Mesothelial cell of epicardium (in vitro differentiated cells): Measurements from ENCODE around the gene HRC. TPM values are rescaled to one million over a fixed set of nuclear protein-coding genes. Genes with fewer than 3 reads are reported as not detected.

Source experiments
- DNase-seq, 2 experiments: peaks; one replicate each; pipeline ENCODE4 v3.0.0; 2021; ENCODE audit warnings: low spot score in 2 of 2; ENCODE audit not compliant: unreplicated experiment in 2 of 2
- H3K27ac Mint-ChIP-seq: 2 replicates; pipeline ENCODE4 v1.8.0; 2021; ENCODE audit warnings: mixed read lengths
- H3K27me3 Mint-ChIP-seq: 2 replicates; pipeline ENCODE4 v1.8.0; 2021; ENCODE audit warnings: low read depth, mixed read lengths
- H3K36me3 Mint-ChIP-seq: 2 replicates; pipeline ENCODE4 v1.8.0; 2021; ENCODE audit warnings: mixed read lengths
- H3K4me1 Mint-ChIP-seq: 2 replicates; pipeline ENCODE4 v1.8.0; 2021; ENCODE audit warnings: mixed read lengths
- H3K4me3 Mint-ChIP-seq: 2 replicates; pipeline ENCODE4 v1.8.0; 2021; ENCODE audit warnings: mild to moderate bottlenecking, moderate library complexity, mixed read lengths
- H3K9me3 Mint-ChIP-seq: 2 replicates; pipeline ENCODE4 v1.8.0; 2021; ENCODE audit warnings: mixed read lengths
- CTCF ChIP-seq: fragments of 200-600 bp; sonication (generic); IDR thresholded peaks from one replicate; pipeline ENCODE4 v1.5.0; 2021; ENCODE audit warnings: antibody characterized with exemption; ENCODE audit not compliant: unreplicated experiment
- total RNA-seq: library from RNA; stranded (reverse); gene quantifications from 3 replicates; pipeline ENCODE4 v1.2.1, GENCODE V29; 2021

HRC gene
- total RNA-seq, 1 donor from 2014 or later: 14.7 TPM

DNA sequence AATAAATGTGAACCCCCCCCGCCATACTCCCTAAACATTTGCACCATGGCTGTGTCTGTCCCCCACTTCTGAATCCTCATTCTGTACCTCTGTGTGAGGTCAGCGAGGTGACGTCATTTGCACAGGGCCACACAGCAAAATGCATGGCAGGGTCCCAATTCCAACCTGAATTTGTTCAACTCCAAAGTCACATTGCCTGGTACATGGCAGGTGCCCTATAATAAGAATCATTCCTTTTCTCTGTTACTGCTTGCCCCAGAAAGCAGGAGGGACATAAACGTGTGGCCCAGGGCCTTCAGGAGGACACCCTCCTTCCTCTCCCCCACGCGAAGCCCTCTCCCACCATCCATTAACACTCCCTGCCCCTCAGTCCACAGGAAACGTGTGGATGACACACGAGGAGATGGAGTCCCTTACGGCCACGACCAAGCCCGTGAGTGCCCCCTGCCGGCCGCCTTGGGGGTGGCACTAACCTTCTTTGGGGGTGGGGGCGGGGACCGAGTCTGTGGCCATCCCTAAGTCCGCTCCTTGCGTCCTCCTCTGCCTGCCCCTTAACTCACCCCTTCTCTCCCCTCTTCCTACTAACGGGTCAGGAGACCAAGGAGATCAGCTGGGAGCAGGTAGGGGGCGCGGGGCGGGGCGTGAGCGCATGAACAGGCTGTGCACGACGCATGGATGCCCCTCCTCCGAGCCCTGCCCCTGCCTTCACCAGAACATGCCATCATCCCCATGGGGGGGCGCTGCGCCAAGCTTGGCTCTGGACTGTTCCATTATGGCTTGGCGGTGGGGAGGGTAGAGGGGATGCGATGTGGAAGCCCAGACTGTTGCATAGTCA, 9.4 kb downstream of the HRC start:
- no peaks in the 10 kb centered on the region for H3K27me3 Mint-ChIP-seq

DNA sequence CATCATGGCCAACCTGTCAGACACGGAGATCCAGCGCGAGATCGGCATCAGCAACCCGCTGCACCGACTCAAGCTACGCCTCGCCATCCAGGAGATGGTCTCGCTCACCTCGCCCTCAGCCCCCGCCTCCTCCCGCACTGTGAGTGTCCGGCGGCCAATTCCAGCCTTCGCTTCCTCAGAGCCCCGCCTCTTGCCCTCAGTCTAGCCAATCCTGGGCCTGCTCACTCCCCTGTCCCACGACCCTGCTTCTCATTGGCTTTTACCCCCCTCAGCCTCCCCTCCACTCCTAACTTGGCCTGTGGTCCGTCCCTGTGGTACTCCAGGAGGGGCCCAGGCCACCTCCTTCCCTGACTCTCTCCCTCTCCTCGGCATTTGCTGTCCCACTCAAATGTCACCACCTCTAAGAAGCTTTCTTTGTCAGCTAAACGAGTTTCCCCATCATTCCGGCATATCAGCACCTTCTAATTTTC, 12.3 kb downstream of the HRC start:
- Mint-ChIP-seq H3K27me3 (no peaks in the 10 kb centered on the region), H3K36me3 (no peaks in the 10 kb centered on the region), H3K4me1 (peaks cover 25% of the 10 kb centered on the region), H3K27ac (peak overlapping the region; percentile 65), H3K9me3 (no peaks in the 10 kb centered on the region), H3K4me3 (peak overlapping the region; percentile 88)
- no peak for TF ChIP-seq CTCF
- DNase-seq: peak; percentile 86 to 88

More for the DNA sequence above, 9.4 kb downstream of the HRC start:
- Mint-ChIP-seq H3K36me3 (no peaks in the 10 kb centered on the region), H3K9me3 (no peaks in the 10 kb centered on the region), H3K4me3 (peak overlapping the region; percentile 56), H3K4me1 (peaks cover 37% of the 10 kb centered on the region), H3K27ac (peak overlapping the region; percentile 43)
- peak; percentile 90 for TF ChIP-seq CTCF
- DNase-seq: peak; percentile 64 to 85

DNA sequence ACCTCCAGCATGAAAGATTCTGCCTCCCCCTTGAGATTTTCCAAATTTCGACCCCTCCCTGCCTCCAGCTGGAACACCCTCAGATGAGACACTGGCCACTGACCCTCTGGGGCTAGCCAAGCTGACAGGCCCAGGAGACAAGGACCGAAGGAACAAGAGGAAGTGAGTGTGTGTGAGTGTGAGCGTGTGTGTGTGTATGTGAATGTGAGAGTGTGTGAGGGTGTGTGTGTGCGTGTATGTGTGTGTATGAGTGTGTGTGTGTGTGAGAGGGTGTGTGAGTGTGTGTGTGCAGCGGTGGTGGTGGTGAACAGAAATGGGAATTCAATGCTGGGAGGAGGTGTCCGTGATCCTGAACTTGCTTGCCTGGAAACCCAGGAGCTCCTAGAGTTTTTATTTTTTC, 13.8 kb downstream of the HRC start:
- Mint-ChIP-seq H3K4me1 (peaks cover 20% of the 10 kb centered on the region), H3K36me3 (no peaks in the 10 kb centered on the region), H3K4me3 (peak overlapping the region; percentile 22), H3K9me3 (no peaks in the 10 kb centered on the region), H3K27me3 (no peaks in the 10 kb centered on the region), H3K27ac (no peak overlapping the region)
- DNase-seq: no peak
- TF ChIP-seq CTCF: no peak

- H3K27ac Mint-ChIP-seq: no peak overlapping the region
- H3K9me3 Mint-ChIP-seq: no peaks in the 10 kb centered on the region
- no peaks in the 10 kb centered on the region for H3K27me3 Mint-ChIP-seq
- DNase-seq: no peak
- no peaks in the 10 kb centered on the region for H3K36me3 Mint-ChIP-seq
- peaks cover 17% of the 10 kb centered on the region for H3K4me1 Mint-ChIP-seq
- TF ChIP-seq CTCF: no peak
- H3K4me3 Mint-ChIP-seq: peak overlapping the region; percentile 22
These were observed 14.2 kb downstream of the HRC start for GRCh38 chr19:49140951-49141350.

DNA sequence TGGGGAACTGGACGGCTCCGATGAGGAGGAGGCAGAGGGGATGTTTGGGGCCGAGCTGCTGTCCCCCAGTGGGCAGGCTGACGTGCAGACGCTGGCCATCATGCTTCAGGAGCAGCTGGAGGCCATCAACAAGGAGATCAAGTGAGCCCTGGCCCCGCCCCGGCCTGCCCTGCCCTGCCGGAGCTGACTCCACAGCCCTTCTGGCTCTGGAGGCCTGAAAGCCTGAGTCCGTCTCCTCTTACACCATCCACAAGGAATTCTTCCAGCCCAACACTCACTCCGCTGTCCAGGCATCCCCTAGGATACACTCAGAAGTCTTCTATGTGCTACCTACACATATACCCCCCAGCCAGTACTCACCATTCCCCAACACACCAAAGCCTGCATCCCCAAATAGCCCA, 18.4 kb downstream of the HRC start:
- no peaks in the 10 kb centered on the region for H3K9me3 Mint-ChIP-seq
- no peak overlapping the region for H3K4me3 Mint-ChIP-seq
- no peaks in the 10 kb centered on the region for H3K27me3 Mint-ChIP-seq
- H3K4me1 Mint-ChIP-seq: peaks cover 10% of the 10 kb centered on the region
- TF ChIP-seq CTCF: no peak
- H3K36me3 Mint-ChIP-seq: peaks cover 1% of the 10 kb centered on the region
- DNase-seq: no peak
- H3K27ac Mint-ChIP-seq: no peak overlapping the region
